CD4-positive, alpha-beta T cell treated with Interleukin-6 at 100 ng/mL for 8 hours (primary cell): ENCODE data around the gene ADAMTS7.
"Not testable (repeated sequence)": the region's sequence is repeated elsewhere in the genome, so short reads cannot be mapped to it uniquely, and the experiment has no call there.

Experiments used
- DNase-seq: peaks from one replicate; pipeline ENCODE4 v3.0.0-alpha.2; 2020; ENCODE audit warnings: mixed read lengths, low spot score

ADAMTS7 gene

DNA sequence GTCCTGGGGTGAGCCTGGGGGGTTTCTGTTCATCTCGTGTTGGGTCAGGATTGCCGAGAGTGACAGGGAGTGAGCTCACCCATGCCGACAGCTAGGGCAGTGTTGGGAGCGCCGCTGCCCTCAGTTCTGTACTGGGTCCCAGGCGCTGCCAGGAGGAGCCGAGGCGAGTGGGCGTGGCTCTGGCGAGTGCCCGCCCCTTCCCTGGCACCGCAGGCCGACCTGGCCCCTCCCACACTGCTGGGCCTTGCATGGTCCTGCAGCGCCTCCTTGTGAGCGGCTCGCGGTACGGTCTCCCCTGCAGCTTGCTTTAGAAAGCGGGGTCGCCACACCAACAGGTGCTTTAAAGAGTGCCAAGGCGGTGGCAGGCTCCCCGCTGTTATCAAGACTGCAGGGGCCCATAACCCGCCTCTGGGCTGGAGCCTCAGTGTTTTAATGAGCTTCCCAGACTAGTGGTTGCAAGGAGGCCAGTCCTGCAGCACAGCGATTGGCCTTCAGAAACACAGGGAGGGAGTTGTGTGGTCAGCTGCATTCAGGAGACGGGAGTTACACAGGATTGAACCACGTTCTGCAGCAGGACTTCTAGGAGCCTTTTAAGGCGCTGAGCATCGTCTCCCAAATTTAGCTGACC lies 60.2 kb downstream of the ADAMTS7 start:
- DNase-seq: peak; percentile 89

DNA sequence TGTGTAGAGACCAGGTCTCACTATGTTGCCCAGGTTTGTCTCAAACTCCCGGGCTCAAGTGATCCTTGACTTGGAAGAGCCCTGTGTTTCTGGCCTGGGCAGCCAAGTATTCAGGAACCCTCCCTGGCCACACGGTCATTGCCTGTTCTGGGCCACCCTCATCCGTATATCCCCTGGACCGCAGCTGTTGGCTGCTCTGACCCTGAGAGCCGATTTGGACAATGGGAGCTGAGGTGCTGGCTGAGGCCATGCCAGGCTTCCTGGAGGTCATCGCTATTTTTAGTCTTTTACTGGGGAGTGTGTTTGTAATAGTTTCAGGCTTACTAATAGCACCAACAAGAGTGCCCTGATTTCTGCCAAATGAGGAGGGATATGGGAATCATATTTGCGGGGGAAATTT lies 60.7 kb downstream of the ADAMTS7 start:
- DNase-seq: no peak

DNA sequence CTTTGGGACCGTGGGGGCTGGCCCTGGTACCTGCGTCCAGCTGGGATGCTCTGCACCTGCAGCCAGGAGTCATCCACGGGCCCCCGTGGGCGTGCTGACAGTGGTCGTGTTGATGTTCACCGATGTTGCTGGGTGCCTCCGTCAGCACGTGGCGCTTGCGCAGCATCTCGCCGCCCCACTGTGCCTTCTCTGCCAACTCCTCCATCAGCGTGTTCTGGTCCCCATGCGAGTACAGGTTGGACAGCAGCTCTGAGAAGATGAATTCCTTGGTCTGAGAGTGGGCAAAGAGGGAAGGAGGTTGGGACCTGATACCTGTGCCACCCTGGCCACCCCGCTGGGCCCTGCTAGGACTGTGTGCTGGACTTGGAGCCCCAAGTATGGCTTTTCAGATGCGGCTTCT lies 61.4 kb downstream of the ADAMTS7 start:
- no peak for DNase-seq

DNA sequence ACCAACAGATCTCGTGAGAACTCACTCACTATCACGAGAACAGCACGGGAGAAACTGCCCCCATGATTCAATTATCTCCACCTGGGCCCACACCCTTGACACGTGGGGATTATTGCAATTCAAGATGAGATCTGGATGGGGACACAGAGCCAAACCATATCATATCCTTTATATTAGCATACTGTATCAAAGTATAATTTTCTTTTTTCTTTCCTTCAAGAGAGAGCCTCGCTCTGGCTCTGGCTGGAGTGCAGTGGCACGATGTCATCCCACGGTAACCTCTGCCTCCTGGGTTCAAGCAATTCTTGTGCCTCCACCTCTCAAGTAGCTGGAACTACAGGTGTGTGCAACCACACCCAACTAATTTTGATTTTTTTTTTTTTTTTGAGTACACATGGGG lies 63.4 kb downstream of the ADAMTS7 start:
- not testable (repeated sequence) for DNase-seq

DNA sequence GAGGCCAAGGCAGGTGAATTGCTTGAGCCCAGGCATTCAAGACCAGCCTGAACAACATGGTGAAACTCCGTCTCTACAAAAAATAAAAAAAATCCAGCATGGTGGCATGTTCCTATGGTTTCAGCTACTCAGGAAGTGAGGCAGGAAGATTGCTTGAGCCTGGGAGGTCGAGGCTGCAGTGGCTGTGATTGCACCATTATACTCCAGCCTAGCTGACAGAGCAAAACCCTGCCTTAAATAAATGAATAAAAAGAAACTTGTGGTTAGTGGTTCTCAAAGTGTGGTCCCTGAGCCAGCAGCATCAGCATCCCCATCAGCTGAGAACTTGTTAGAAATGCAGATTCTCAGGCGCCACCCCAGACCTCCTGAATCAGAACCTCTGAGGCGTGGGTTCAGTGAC lies 69.6 kb downstream of the ADAMTS7 start:
- DNase-seq: not testable (repeated sequence)

DNA sequence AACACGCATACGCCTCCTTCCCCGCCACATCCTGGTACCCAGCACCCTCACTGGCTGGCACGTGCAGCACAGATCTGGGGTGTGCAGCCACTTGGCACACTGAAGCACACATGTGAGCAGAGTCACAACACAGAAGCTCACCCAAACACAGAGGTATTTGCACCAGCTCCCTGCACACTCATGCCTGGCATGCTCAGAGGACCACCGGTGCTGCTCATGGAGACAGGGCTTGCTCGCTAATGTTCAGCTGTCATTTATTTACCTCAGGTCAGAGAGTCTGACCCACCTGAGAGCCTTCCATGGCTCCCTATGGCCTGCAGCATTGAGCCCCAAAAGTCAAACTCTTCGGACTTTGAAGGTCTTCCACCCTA lies 70.4 kb downstream of the ADAMTS7 start:
- no peak for DNase-seq

DNA sequence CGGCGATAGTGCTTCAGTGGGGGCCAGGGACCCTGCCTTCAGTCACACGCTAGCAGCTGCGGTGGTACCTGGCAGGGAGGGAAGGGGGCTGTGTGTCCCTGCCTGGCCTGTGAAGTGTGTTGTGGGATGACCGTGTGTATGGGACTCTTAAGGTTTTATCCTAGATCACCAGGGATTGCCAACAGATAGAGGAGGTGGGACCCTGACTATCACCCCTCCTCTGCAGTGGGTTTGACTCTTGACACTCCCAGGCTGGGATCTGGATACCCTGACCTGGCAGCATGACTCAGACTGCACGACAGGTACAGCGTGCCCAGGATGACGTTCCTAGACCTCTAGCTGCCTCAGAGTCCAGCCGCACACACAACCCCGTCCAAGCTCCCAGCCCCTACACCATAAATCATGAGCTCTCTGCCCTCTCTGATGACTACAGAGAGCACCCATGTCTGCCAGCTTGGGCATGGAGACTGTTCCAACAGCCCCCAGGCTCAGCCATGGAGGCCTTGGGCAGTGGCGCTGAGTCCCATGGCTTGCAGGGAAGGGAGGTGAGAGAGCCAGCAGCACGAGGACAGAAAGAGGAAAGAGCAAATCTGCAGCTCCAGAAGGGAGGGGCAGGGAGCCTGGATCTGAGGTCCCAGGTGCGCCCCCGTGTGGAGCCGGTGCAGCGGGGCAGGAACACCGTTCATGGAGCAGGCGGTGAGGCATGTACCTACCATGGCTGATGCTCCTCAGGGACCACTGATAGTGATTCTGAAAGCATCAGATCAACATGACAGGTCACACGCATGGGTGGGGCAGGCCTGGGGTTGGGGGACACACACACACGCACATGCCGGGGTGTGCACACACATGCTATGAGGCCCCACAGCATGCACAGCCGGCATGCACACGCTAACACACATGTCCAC lies 71.0 kb downstream of the ADAMTS7 start:
- peak; percentile 20 for DNase-seq

DNA sequence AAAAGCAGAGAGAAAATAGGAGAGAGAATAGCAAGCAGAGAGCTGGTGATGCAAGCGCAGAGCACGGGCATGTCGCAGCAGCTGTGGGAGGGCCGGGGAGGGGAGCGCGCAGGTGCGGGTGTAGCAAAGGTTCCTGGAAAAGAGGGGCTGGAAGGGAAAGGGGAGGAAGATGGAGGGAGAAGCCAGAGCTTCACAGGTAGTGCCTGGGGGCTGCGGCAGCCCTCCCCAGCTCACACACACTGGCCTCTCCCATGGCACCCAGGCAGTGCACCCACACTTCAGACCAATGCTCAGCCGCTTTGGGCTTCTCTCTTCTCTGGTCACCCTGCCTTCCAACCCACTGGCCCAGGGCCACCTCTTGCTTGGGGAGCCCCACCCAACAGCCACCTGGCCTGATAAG lies 72.1 kb downstream of the ADAMTS7 start:
- DNase-seq: no peak

DNA sequence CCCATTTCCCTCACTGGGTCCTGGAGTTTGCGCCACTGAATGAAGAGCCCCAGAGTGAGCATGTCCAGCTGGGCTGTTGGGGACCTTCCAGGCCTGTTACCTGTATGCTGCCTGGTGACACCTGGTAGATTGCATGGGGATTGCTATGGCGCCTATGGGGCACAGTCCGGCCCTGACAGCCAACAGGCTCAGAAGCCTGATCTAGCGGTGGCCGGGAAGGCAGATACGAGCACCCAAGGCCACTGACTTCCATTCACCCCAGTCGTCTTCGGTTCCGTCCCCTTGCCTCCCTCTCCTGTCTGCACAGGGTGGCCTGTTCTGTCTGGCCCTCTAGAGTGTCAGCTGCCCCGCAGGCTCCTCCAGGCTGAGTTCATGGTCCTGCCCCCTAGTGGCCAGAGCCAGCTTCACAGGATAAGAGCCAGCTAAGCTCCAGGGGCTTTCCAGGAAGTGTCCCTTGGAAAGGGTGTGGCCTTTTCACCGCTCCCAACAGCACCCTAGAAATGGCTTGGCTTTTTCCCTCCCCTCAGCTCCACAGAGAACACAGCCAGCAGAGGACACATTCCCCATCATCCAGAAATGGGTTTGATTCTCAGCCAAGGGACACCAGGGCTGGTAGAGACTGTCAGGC lies 73.2 kb downstream of the ADAMTS7 start:
- DNase-seq: peak; percentile 19

DNA sequence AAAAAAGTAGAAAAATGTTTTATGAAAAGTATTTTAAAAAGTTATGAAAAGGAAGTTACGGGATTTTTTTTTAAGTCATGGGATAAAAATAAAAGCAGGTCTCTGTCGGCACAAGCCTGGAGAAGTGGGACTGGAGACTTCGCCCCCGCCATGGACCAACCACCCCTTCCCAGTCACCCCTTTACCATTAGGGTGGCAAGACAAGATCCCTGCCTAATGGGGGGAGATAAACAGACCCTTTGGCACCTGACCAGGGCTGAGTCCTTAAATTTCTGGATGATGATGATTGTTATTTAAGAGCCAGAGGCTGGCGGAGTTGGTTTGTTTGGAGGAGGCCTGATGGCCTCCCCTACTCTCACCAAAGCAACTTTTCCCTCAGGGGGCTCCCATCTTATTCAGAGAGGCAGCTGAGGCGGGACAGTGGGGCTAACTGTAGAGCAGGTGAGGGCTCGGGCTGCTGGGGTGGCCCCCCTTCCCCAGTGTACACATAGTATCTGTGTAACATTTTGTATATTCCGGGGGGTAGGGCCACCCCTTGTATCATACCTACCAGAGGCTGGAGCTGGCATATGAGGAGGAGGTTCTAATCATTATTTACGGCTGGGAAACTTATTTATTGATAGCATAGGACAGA lies 74.0 kb downstream of the ADAMTS7 start:
- no peak for DNase-seq

DNA sequence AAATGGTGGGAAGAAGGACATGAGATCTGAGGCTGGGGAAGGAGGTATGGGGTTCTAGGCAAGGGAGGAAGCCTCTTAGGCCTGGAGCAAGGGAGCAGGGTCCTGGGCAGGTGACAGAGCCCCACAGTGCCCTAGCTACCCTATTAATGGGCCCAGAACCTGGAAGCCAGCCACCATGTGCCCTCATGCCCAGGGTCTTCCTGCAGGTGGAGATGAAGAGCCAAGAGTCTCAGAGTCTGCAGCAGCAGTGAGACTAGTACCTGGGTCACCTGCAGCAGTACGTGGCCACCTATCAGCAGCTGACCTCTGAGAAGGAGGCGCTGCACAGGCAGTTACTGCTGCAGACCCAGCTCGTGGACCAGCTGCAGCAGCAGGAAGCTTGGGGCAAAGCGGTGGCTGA lies 75.0 kb downstream of the ADAMTS7 start:
- DNase-seq: not testable (repeated sequence)

DNA sequence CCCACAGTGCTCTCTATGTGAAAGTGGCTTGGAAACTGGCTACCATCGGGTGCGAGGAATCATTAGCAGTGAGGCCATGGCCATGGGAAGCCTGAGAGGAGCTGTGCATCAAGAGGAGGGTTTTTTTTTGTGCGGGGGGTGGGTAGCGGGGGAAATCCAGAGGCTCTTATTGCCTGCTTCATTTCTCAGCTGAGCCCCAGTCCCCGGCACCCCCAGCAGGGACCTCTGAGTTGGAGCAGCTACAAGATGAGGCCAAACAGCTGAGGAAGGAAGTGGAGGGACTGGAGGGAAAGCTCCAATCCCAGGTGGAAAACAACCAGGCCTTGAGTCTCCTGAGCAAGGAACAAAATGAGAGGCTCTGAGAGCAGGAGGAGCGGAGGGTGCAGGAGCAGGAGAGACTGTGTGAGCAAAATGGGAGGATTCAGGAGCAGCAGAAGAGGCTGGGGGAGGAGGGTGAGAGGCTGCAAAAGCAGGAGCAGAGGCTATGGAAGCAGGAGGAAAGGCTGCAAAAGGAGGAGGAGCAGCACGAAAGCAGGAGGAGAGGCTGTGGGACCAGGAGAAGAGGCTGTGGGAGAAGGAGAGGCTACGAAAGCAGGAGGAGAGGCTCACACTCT lies 76.7 kb downstream of the ADAMTS7 start:
- no peak for DNase-seq

DNA sequence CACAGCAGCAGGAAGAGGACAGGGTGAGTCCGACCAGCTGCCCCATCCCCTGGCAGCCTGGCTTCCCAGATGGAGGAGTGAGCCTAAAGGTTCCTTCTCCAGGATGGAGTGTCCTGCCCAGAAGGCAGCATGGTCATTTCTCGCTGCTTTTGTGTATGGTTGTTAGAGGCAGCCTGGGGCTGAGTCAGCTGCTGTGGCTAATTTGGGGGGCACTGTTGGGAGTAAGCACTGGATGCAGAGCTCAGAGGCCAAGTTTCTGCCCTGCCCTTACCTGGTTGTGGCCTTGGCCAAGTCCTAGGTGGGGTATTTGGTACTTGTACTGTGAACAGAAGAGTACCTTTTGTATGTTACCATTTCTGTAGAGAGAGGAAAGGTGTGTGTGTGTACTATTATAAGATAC lies 78.6 kb downstream of the ADAMTS7 start:
- no peak for DNase-seq

DNA sequence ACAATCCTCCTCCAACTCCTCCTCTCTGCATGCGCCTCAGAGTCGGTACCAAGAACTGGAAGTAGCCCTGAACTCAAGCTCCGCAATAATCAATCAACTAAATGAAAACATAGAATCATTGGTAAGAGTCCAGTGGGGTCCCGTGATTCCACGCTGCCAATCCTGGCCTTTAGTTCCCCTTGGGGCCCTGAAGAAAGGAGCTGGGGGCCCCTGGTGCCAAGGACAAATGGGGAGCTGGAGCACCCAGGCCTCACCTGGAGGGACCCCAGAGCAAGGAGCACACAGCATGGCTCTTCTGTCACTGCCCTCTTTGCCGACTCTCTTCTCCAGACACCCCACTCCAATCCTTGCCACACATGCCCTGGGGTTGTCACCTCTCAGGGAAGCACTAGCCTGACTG lies 80.3 kb downstream of the ADAMTS7 start:
- DNase-seq: no peak

DNA sequence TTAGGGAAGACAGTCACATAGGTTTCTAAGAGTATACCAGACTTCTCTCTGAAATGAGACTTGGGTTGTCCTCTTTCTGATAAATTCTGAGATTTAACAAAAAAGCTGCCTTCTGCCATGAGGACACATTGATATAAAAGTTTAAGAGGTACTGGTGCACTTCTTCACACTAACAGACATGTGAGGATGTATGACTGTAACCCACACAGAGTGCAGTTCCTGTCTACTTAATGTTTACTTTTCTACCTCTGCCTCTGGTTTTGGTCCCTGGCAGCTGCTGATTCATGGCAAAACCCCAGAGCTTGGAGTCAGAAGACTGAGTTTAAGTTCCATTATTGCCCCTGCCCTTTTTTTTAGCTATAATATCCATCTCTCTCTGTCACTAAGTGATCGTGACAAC lies 82.8 kb downstream of the ADAMTS7 start:
- DNase-seq: not testable (repeated sequence)

DNA sequence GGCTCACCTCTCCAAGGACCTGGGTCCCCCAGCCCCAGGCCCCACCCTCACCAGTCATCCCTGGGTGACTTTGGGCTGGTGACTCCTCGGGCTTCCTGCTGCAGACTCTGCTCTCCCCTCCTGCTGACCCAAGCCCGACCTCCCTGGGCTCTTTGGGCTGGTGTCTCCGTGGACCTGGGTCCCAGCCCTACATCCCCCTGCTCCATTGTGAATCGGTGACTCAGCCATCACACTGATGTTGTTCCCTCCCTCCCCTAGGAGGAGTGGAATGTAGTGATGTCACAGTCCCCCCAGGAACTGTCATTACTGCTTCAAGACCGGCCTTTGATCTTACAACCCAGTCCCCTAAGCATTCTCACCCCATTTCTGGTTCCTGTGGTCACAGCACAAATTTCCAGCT lies 83.7 kb downstream of the ADAMTS7 start:
- no peak for DNase-seq

DNA sequence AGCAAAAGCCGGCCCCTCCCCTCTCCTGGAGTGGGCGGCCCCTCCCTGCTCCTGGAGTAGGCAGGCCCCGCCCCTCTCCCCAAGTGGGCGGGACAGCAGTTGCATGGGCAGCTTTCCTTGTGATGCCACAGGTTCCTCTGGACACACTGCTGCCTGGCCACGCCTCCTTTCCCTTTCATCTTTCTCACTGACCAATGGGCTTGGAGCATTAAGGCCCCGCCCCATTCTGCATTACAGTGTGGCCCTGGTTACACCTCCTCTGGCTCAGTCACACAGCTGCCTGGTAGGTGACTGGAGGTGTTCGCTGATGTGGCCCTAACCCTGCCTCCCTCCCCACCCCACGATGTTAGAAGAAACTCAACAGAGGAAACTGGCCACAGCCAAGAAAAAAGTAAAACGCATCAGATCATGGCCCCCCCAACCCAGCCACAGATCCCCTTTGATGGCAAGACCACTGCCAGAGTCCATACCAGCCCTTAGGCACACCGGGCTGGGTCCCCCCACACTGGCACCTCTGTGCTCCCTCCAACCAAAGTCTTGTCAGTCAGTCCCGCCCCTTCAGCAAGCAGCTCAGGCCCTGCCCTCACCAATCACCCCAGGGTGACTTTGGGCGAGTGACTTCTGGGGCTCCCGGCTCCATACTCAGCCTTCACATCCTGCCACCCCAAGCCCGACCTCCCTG lies 84.3 kb downstream of the ADAMTS7 start:
- no peak for DNase-seq

DNA sequence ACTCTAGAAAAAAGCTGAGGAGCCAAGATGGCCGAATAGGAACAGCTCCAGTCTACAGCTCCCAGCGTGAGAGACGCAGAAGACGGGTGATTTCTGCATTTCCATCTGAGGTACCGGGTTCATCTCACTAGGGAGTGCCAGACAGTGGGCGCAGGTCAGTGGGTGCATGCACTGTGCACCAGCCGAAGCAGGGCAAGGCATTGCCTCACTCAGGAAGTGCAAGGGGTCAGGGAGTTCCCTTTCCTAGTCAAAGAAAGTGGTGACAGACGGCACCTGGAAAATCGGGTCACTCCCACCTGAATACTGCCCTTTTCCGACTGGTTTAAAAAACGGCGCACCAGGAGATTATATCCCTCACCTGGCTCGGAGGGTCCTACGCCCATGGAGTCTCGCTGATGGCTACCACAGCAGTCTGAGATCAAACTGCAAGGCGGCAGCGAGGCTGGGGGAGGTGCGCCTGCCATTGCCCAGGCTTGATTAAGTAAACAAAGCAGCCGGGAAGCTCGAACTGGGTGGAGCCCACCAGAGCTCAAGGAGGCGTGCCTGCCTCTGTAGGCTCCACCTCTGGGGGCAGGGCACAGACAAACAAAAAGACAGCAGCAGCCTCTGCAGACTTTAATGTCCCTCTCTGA lies 91.3 kb downstream of the ADAMTS7 start:
- DNase-seq: not testable (repeated sequence)

DNA sequence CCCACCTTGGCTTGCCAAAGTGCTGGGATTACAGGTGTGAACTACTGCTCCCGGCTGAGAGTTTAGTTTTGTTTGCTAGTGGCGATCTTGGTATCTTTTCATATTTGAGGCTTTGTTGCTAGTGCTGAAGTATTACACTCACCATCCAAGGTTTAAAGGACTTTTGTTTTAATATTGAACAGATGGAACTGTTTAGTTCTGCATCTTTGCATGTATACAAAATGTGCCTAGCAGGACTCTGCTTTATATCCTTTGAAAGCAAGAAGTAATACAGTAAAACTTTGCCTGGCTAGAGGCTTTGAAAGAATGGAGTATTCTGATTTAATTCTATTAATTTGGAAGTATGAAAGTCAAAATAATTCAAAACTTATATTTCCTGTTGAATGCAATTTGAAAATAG lies 92.4 kb downstream of the ADAMTS7 start:
- DNase-seq: no peak

DNA sequence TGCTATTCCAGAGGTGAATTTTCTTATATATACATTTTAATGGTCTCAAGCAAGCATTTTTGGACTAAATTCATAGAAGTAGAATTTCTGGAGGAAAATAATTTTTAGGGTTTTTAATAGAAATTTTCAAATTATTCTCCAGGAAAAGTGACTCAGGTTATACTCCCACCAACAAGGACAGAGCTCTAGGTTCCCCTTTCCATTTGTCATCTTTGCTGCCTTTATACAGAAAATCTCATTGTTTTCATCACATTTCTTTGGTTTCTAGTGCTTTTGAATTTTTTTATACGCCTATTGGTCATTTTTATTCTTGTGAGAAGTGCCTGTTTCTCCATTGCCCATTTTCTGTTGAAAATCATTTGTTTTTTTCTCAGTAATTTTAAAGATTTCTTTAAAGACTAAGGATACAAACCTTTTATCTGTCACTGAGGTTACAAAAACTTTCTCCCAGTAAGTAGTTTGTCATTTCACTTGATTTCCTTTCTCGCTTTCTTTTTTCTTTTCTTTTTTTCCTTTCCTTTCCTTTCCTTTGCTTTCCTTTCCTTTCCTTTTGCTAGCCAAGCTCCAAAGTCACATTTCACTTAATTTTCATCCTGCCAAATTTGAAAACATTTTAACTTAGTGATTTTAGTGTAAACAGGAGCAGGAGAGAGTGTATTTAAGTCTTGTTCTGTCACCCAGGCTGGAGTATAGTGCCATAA lies 93.2 kb downstream of the ADAMTS7 start:
- DNase-seq: no peak

DNA sequence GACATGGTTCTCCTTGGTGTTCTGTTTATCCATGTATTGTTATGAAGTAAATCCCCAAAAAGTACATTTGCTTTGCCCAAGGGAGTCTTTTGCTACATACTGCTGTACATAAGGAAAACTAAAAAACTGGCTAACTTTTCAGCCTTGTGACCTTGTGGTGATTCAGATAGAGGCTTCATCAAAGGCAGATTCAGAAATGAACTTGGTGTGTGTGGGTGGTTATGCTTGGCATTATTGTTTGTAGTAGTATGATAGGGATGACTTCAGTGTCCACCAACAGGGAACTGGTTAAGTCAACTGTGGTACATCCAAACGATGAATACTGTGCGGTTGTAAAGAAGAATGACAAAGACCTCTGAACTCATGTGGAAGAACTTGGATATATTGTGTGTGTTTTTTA lies 94.6 kb downstream of the ADAMTS7 start:
- DNase-seq: no peak
